ENCODE results near the gene AGMO.

The AGMO gene

GRCh38 chr7:15452670-15453069, 109.1 kb downstream of the AGMO start:
- Histone ChIP-seq H3K27me3 (ENCODE audit: low read depth, low read length) (no peaks in the 10 kb centered on the region), H3K36me3 (ENCODE audit: control insufficient read depth in 1 of 2, insufficient read depth in 2 of 2, low read length in 2 of 2) (no peaks in the 10 kb centered on the region), H3K4me1 (ENCODE audit: control insufficient read depth in 1 of 2, insufficient read depth in 2 of 2, low read length in 2 of 2) (no peaks in the 10 kb centered on the region), H3K27ac (ENCODE audit: low read length) (no peak overlapping the region), H3K9me3 (ENCODE audit: control insufficient read depth in 1 of 2, low read length in 2 of 2) (no peaks in the 10 kb centered on the region), H3K4me3 (ENCODE audit: low read depth in 1 of 2, low read length in 2 of 2) (no peak overlapping the region)

GRCh38 chr7:15446722-15447121, 115.1 kb downstream of the AGMO start:
- Histone ChIP-seq H3K9me3 (ENCODE audit: control insufficient read depth in 1 of 2, low read length in 2 of 2) (no peaks in the 10 kb centered on the region), H3K27me3 (ENCODE audit: low read depth, low read length) (no peaks in the 10 kb centered on the region), H3K36me3 (ENCODE audit: control insufficient read depth in 1 of 2, insufficient read depth in 2 of 2, low read length in 2 of 2) (no peaks in the 10 kb centered on the region), H3K4me3 (ENCODE audit: low read depth in 1 of 2, low read length in 2 of 2) (no peak overlapping the region), H3K27ac (ENCODE audit: low read length) (no peak overlapping the region), H3K4me1 (ENCODE audit: control insufficient read depth in 1 of 2, insufficient read depth in 2 of 2, low read length in 2 of 2) (no peaks in the 10 kb centered on the region)

DNA sequence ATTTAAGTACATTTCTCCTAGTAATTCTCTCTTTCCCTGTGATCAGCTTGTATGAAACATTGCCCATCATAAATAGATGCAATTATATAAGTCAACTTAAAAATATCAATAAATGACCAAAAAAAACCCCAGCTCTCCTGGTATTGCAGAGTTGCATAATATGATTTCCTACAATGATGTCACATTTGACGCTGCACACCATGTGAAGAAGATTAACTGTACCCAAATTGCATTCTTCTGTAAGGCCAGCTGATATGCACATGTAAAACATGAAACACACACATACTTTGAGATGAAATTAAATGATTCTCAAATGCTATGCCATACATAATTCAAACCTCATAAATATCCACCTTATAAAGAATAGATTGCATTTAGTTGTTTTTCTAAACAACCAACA, 115.5 kb downstream of the AGMO start:
- no peaks in the 10 kb centered on the region for H3K9me3 ChIP-seq (ENCODE audit: control insufficient read depth in 1 of 2, low read length in 2 of 2)
- no peak overlapping the region for H3K27ac ChIP-seq (ENCODE audit: low read length)
- H3K4me1 ChIP-seq (ENCODE audit: control insufficient read depth in 1 of 2, insufficient read depth in 2 of 2, low read length in 2 of 2) = no peaks in the 10 kb centered on the region
- no peak overlapping the region for H3K4me3 ChIP-seq (ENCODE audit: low read depth in 1 of 2, low read length in 2 of 2)
- no peaks in the 10 kb centered on the region for H3K27me3 ChIP-seq (ENCODE audit: low read depth, low read length)
- H3K36me3 ChIP-seq (ENCODE audit: control insufficient read depth in 1 of 2, insufficient read depth in 2 of 2, low read length in 2 of 2) = no peaks in the 10 kb centered on the region

GRCh38 chr7:15441915-15442314, 119.9 kb downstream of the AGMO start:
- no peaks in the 10 kb centered on the region for H3K9me3 ChIP-seq (ENCODE audit: control insufficient read depth in 1 of 2, low read length in 2 of 2)
- H3K27me3 ChIP-seq (ENCODE audit: low read depth, low read length) = no peaks in the 10 kb centered on the region
- no peaks in the 10 kb centered on the region for H3K4me1 ChIP-seq (ENCODE audit: control insufficient read depth in 1 of 2, insufficient read depth in 2 of 2, low read length in 2 of 2)
- no peaks in the 10 kb centered on the region for H3K36me3 ChIP-seq (ENCODE audit: control insufficient read depth in 1 of 2, insufficient read depth in 2 of 2, low read length in 2 of 2)
- H3K4me3 ChIP-seq (ENCODE audit: low read depth in 1 of 2, low read length in 2 of 2) = no peak overlapping the region
- H3K27ac ChIP-seq (ENCODE audit: low read length) = no peak overlapping the region

GRCh38 chr7:15440482-15440881, 121.3 kb downstream of the AGMO start:
- no peak overlapping the region for H3K4me3 ChIP-seq (ENCODE audit: low read depth in 1 of 2, low read length in 2 of 2)
- H3K27me3 ChIP-seq (ENCODE audit: low read depth, low read length) = no peaks in the 10 kb centered on the region
- no peaks in the 10 kb centered on the region for H3K4me1 ChIP-seq (ENCODE audit: control insufficient read depth in 1 of 2, insufficient read depth in 2 of 2, low read length in 2 of 2)

GRCh38 chr7:15439853-15440252, 122.0 kb downstream of the AGMO start:
- Histone ChIP-seq H3K9me3 (ENCODE audit: control insufficient read depth in 1 of 2, low read length in 2 of 2) (no peaks in the 10 kb centered on the region), H3K36me3 (ENCODE audit: control insufficient read depth in 1 of 2, insufficient read depth in 2 of 2, low read length in 2 of 2) (no peaks in the 10 kb centered on the region), H3K4me1 (ENCODE audit: control insufficient read depth in 1 of 2, insufficient read depth in 2 of 2, low read length in 2 of 2) (no peaks in the 10 kb centered on the region), H3K27ac (ENCODE audit: low read length) (no peak overlapping the region), H3K27me3 (ENCODE audit: low read depth, low read length) (no peaks in the 10 kb centered on the region), H3K4me3 (ENCODE audit: low read depth in 1 of 2, low read length in 2 of 2) (no peak overlapping the region)

More at GRCh38 chr7:15440482-15440881, 121.3 kb downstream of the AGMO start:
- Histone ChIP-seq H3K27ac (ENCODE audit: low read length) (no peak overlapping the region), H3K9me3 (ENCODE audit: control insufficient read depth in 1 of 2, low read length in 2 of 2) (no peaks in the 10 kb centered on the region), H3K36me3 (ENCODE audit: control insufficient read depth in 1 of 2, insufficient read depth in 2 of 2, low read length in 2 of 2) (no peaks in the 10 kb centered on the region)

GRCh38 chr7:15433151-15433550, 128.7 kb downstream of the AGMO start:
- no peak overlapping the region for H3K27ac ChIP-seq (ENCODE audit: low read length)
- no peaks in the 10 kb centered on the region for H3K36me3 ChIP-seq (ENCODE audit: control insufficient read depth in 1 of 2, insufficient read depth in 2 of 2, low read length in 2 of 2)
- H3K9me3 ChIP-seq (ENCODE audit: control insufficient read depth in 1 of 2, low read length in 2 of 2) = no peaks in the 10 kb centered on the region

GRCh38 chr7:15430911-15431310, 130.9 kb downstream of the AGMO start:
- Histone ChIP-seq H3K36me3 (ENCODE audit: control insufficient read depth in 1 of 2, insufficient read depth in 2 of 2, low read length in 2 of 2) (no peaks in the 10 kb centered on the region), H3K9me3 (ENCODE audit: control insufficient read depth in 1 of 2, low read length in 2 of 2) (no peaks in the 10 kb centered on the region), H3K27ac (ENCODE audit: low read length) (no peak overlapping the region)

More at GRCh38 chr7:15433151-15433550, 128.7 kb downstream of the AGMO start:
- Histone ChIP-seq H3K27me3 (ENCODE audit: low read depth, low read length) (no peaks in the 10 kb centered on the region), H3K4me3 (ENCODE audit: low read depth in 1 of 2, low read length in 2 of 2) (no peak overlapping the region), H3K4me1 (ENCODE audit: control insufficient read depth in 1 of 2, insufficient read depth in 2 of 2, low read length in 2 of 2) (no peaks in the 10 kb centered on the region)

GRCh38 chr7:15430191-15430590, 131.6 kb downstream of the AGMO start:
- Histone ChIP-seq H3K9me3 (ENCODE audit: control insufficient read depth in 1 of 2, low read length in 2 of 2) (no peaks in the 10 kb centered on the region), H3K27me3 (ENCODE audit: low read depth, low read length) (no peaks in the 10 kb centered on the region), H3K4me3 (ENCODE audit: low read depth in 1 of 2, low read length in 2 of 2) (no peak overlapping the region), H3K4me1 (ENCODE audit: control insufficient read depth in 1 of 2, insufficient read depth in 2 of 2, low read length in 2 of 2) (no peaks in the 10 kb centered on the region), H3K27ac (ENCODE audit: low read length) (no peak overlapping the region), H3K36me3 (ENCODE audit: control insufficient read depth in 1 of 2, insufficient read depth in 2 of 2, low read length in 2 of 2) (no peaks in the 10 kb centered on the region)

More at GRCh38 chr7:15430911-15431310, 130.9 kb downstream of the AGMO start:
- Histone ChIP-seq H3K4me1 (ENCODE audit: control insufficient read depth in 1 of 2, insufficient read depth in 2 of 2, low read length in 2 of 2) (no peaks in the 10 kb centered on the region), H3K27me3 (ENCODE audit: low read depth, low read length) (no peaks in the 10 kb centered on the region), H3K4me3 (ENCODE audit: low read depth in 1 of 2, low read length in 2 of 2) (no peak overlapping the region)

- Histone ChIP-seq H3K4me1 (ENCODE audit: control insufficient read depth in 1 of 2, insufficient read depth in 2 of 2, low read length in 2 of 2) (no peaks in the 10 kb centered on the region), H3K9me3 (ENCODE audit: control insufficient read depth in 1 of 2, low read length in 2 of 2) (no peaks in the 10 kb centered on the region), H3K27ac (ENCODE audit: low read length) (no peak overlapping the region), H3K36me3 (ENCODE audit: control insufficient read depth in 1 of 2, insufficient read depth in 2 of 2, low read length in 2 of 2) (no peaks in the 10 kb centered on the region), H3K27me3 (ENCODE audit: low read depth, low read length) (no peaks in the 10 kb centered on the region), H3K4me3 (ENCODE audit: low read depth in 1 of 2, low read length in 2 of 2) (no peak overlapping the region)
Observed at GRCh38 chr7:15424468-15424867, 137.3 kb downstream of the AGMO start.

DNA sequence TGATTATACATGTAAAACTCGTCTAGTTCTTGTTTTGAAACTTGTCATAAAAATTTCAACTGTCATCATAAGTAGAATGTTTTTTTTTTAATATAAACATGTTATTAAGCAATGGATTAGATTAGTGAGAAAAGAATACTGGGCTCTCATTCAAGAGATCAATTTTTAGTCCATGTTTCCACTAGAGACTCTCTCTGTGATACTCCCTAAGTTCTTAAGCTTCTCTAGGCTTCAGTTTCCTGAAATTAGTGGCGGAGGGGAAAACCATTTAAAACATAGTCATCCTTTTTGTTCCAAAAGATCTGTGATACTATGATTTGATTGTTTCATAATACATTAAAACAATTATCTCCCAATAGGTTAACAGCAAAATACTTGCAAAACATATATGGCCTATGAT, 142.2 kb downstream of the AGMO start:
- Histone ChIP-seq H3K4me1 (ENCODE audit: control insufficient read depth in 1 of 2, insufficient read depth in 2 of 2, low read length in 2 of 2) (no peaks in the 10 kb centered on the region), H3K27ac (ENCODE audit: low read length) (no peak overlapping the region), H3K9me3 (ENCODE audit: control insufficient read depth in 1 of 2, low read length in 2 of 2) (no peaks in the 10 kb centered on the region)

DNA sequence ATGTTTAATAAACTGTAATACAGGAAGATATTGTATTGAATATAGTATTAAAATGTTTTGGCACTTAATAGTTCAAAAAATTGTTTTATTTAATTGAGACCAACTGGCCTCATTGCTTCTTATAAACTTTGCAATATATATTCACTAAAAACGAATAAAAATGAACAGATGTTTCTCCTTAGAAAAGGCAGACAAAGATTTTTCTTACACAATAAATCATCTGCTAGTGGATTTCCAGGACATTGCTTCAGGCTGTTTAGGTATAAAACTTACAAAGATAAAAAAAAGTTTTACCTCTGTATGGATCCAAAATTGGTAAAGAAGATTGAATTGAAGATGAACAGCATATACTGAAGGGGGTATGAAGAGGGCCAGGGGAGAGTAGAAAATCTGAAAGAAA, 143.6 kb downstream of the AGMO start:
- Histone ChIP-seq H3K4me3 (ENCODE audit: low read depth in 1 of 2, low read length in 2 of 2) (no peak overlapping the region), H3K27me3 (ENCODE audit: low read depth, low read length) (no peaks in the 10 kb centered on the region), H3K4me1 (ENCODE audit: control insufficient read depth in 1 of 2, insufficient read depth in 2 of 2, low read length in 2 of 2) (no peaks in the 10 kb centered on the region), H3K36me3 (ENCODE audit: control insufficient read depth in 1 of 2, insufficient read depth in 2 of 2, low read length in 2 of 2) (no peaks in the 10 kb centered on the region), H3K9me3 (ENCODE audit: control insufficient read depth in 1 of 2, low read length in 2 of 2) (no peaks in the 10 kb centered on the region), H3K27ac (ENCODE audit: low read length) (no peak overlapping the region)

More for the DNA sequence above, 142.2 kb downstream of the AGMO start:
- Histone ChIP-seq H3K4me3 (ENCODE audit: low read depth in 1 of 2, low read length in 2 of 2) (no peak overlapping the region), H3K27me3 (ENCODE audit: low read depth, low read length) (no peaks in the 10 kb centered on the region), H3K36me3 (ENCODE audit: control insufficient read depth in 1 of 2, insufficient read depth in 2 of 2, low read length in 2 of 2) (no peaks in the 10 kb centered on the region)
